ENCODE measurements around the gene SYTL3.

The SYTL3 gene

GRCh38 chr6:158778005-158778527 is 128.2 kb downstream of the SYTL3 start:
- peaks cover 49% of the 10 kb centered on the region for H3K36me3 ChIP-seq (ENCODE audit: control insufficient read depth, insufficient read depth, low read length)

GRCh38 chr6:158780246-158780884 is 130.5 kb downstream of the SYTL3 start:
- Histone ChIP-seq H3K4me3 (replicated peaks; ENCODE audit: low read depth, low read length) (no peak overlapping the region), H3K36me3 (ENCODE audit: control insufficient read depth, insufficient read depth, low read length) (peaks cover 61% of the 10 kb centered on the region), H3K27me3 (replicated peaks; ENCODE audit: control insufficient read depth, insufficient read depth, low read length) (no peaks in the 10 kb centered on the region)
- no peak for DNase-seq (ENCODE audit: extremely low read depth, insufficient read length)
- no peak for TF ChIP-seq CTCF (IDR thresholded peaks at IDR 0.05; ENCODE audit: insufficient read depth, low read length, poor library complexity, severe bottlenecking)

More at GRCh38 chr6:158778005-158778527, 128.2 kb downstream of the SYTL3 start:
- H3K4me3 ChIP-seq (replicated peaks; ENCODE audit: low read depth, low read length): no peak overlapping the region
- TF ChIP-seq CTCF (IDR thresholded peaks at IDR 0.05; ENCODE audit: insufficient read depth, low read length, poor library complexity, severe bottlenecking): no peak
- no peaks in the 10 kb centered on the region for H3K27me3 ChIP-seq (replicated peaks; ENCODE audit: control insufficient read depth, insufficient read depth, low read length)
- DNase-seq (ENCODE audit: extremely low read depth, insufficient read length): no peak

- Histone ChIP-seq H3K36me3 (ENCODE audit: control insufficient read depth, insufficient read depth, low read length) (peaks cover 60% of the 10 kb centered on the region), H3K27me3 (replicated peaks; ENCODE audit: control insufficient read depth, insufficient read depth, low read length) (no peaks in the 10 kb centered on the region), H3K4me3 (replicated peaks; ENCODE audit: low read depth, low read length) (no peak overlapping the region)
- DNase-seq (ENCODE audit: extremely low read depth, insufficient read length): no peak
- no peak for TF ChIP-seq CTCF (IDR thresholded peaks at IDR 0.05; ENCODE audit: insufficient read depth, low read length, poor library complexity, severe bottlenecking)
Measured at GRCh38 chr6:158780988-158781691, 131.3 kb downstream of the SYTL3 start.

GRCh38 chr6:158781692-158782373 is 132.0 kb downstream of the SYTL3 start:
- Histone ChIP-seq H3K27me3 (replicated peaks; ENCODE audit: control insufficient read depth, insufficient read depth, low read length) (no peaks in the 10 kb centered on the region), H3K36me3 (ENCODE audit: control insufficient read depth, insufficient read depth, low read length) (peaks cover 59% of the 10 kb centered on the region), H3K4me3 (replicated peaks; ENCODE audit: low read depth, low read length) (no peak overlapping the region)
- no peak for DNase-seq (ENCODE audit: extremely low read depth, insufficient read length)
- TF ChIP-seq CTCF (IDR thresholded peaks at IDR 0.05; ENCODE audit: insufficient read depth, low read length, poor library complexity, severe bottlenecking): no peak

- Histone ChIP-seq H3K27me3 (replicated peaks; ENCODE audit: control insufficient read depth, insufficient read depth, low read length) (no peaks in the 10 kb centered on the region), H3K4me3 (replicated peaks; ENCODE audit: low read depth, low read length) (no peak overlapping the region), H3K36me3 (ENCODE audit: control insufficient read depth, insufficient read depth, low read length) (peaks cover 59% of the 10 kb centered on the region)
- TF ChIP-seq CTCF (IDR thresholded peaks at IDR 0.05; ENCODE audit: insufficient read depth, low read length, poor library complexity, severe bottlenecking): no peak
- no peak for DNase-seq (ENCODE audit: extremely low read depth, insufficient read length)
Measured at GRCh38 chr6:158782432-158783166, 132.7 kb downstream of the SYTL3 start.

Data from GM06990 (cell line).